IMR-90 (cell line): ENCODE measurements around the gene GJC2. TPM values are rescaled to one million over a fixed set of nuclear protein-coding genes. Genes with fewer than 3 reads are reported as not detected.

Source experiments
- ATAC-seq: fragments of 200-7000 bp; cut with Tn5 transposase; 2 replicates; pipeline ENCODE4 v1.9.1; 2020; ENCODE audit warnings: low read depth, mild to moderate bottlenecking, moderate library complexity
- BruUV-seq: library from RNA; stranded (reverse); fragments of 400-500 nt; replicated peaks from 2 replicates; lab custom pipeline; 2021; lab: Mats Ljungman, UMichigan
- CTCF ChIA-PET: fragments of 300-600 bp; formaldehyde crosslinking; extraction: SDS; loops from one replicate; lab custom pipeline; 2021; ENCODE audit warnings: antibody characterized with exemption; lab: Yijun Ruan, JAX
- POLR2A ChIA-PET: fragments of 300-600 bp; sonication (Branson Sonifier 250); formaldehyde crosslinking; loops from one replicate; lab custom pipeline; 2022; ENCODE audit warnings: antibody characterized with exemption; ENCODE audit not compliant: unreplicated experiment; lab: Charles Lee
- DNase-seq: peaks from one replicate; pipeline ENCODE4 v3.0.0; 2013
- H2AFZ ChIP-seq: replicated peaks from 2 replicates; pipeline ENCODE3; 2013; ENCODE audit warnings: low read length, mild to moderate bottlenecking; ENCODE audit not compliant: poor library complexity
- H2AK5ac ChIP-seq: 2 replicates; pipeline ENCODE4 v1.6.1; 2013; ENCODE audit warnings: low read depth, low read length, inconsistent platforms
- H2AK9ac ChIP-seq: replicated peaks from 2 replicates; pipeline ENCODE3; 2013; ENCODE audit warnings: mild to moderate bottlenecking, low read depth, low read length, moderate library complexity; ENCODE audit not compliant: poor library complexity
- H2BK120ac ChIP-seq: 2 replicates; pipeline ENCODE4 v1.6.1; 2013; ENCODE audit warnings: low read depth, low read length, inconsistent platforms
- H2BK15ac ChIP-seq: 3 replicates; pipeline ENCODE4 v1.6.1; 2013; ENCODE audit warnings: low read depth, low read length, inconsistent platforms
- H2BK20ac ChIP-seq: 2 replicates; pipeline ENCODE4 v1.6.1; 2013; ENCODE audit warnings: low read depth, mild to moderate bottlenecking, inconsistent platforms, low read length, moderate library complexity
- H2BK5ac ChIP-seq: 2 replicates; pipeline ENCODE4 v1.6.1; 2013; ENCODE audit warnings: mild to moderate bottlenecking, low read depth, low read length, inconsistent platforms; ENCODE audit not compliant: poor library complexity, severe bottlenecking
- H3K14ac ChIP-seq: replicated peaks from 2 replicates; pipeline ENCODE4 v1.6.1; 2013; ENCODE audit warnings: low read depth, low read length, inconsistent platforms
- H3K18ac ChIP-seq: 2 replicates; pipeline ENCODE4 v1.6.1; 2013; ENCODE audit warnings: low read depth, low read length, control low read depth
- H3K23ac ChIP-seq: 2 replicates; pipeline ENCODE4 v1.6.1; 2013; ENCODE audit warnings: low read depth, low read length, inconsistent platforms
- H3K27ac ChIP-seq: 2 replicates; pipeline ENCODE4 v1.5.1; 2013; ENCODE audit warnings: mild to moderate bottlenecking, control low read depth, low read length; ENCODE audit not compliant: insufficient read depth
- H3K27me3 ChIP-seq: 2 replicates; pipeline ENCODE4 v1.6.1; 2013; ENCODE audit warnings: low read length; ENCODE audit not compliant: control insufficient read depth, insufficient read depth
- H3K36me3 ChIP-seq: 2 replicates; pipeline ENCODE4 v1.6.1; 2013; ENCODE audit warnings: low read length, mixed read lengths; ENCODE audit not compliant: control insufficient read depth, insufficient read depth
- H3K4ac ChIP-seq: 2 replicates; pipeline ENCODE4 v1.6.1; 2013; ENCODE audit warnings: low read depth, low read length, inconsistent platforms
- H3K4me1 ChIP-seq: 2 replicates; pipeline ENCODE4 v1.6.1; 2013; ENCODE audit warnings: low read length, mixed read lengths; ENCODE audit not compliant: control insufficient read depth, insufficient read depth
- H3K4me2 ChIP-seq: 2 replicates; pipeline ENCODE4 v1.6.1; 2013; ENCODE audit warnings: low read depth, mild to moderate bottlenecking, control low read depth, low read length, moderate library complexity
- H3K4me3 ChIP-seq: 2 replicates; pipeline ENCODE4 v1.5.1; 2013; ENCODE audit warnings: low read depth, mild to moderate bottlenecking, control low read depth, low read length, moderate library complexity; ENCODE audit not compliant: insufficient read depth
- H3K56ac ChIP-seq: 2 replicates; pipeline ENCODE4 v1.6.1; 2013; ENCODE audit warnings: low read length, inconsistent platforms; ENCODE audit not compliant: insufficient read depth; ENCODE audit errors: extremely low read depth
- H3K79me1 ChIP-seq, 2 experiments: 2 replicates each; pipeline ENCODE4 v1.6.1; 2013; ENCODE audit warnings: low read length in 2 of 2, inconsistent platforms in 1 of 2, low read depth in 1 of 2
- H3K9ac ChIP-seq: 2 replicates; pipeline ENCODE4 v1.6.1; 2013; ENCODE audit warnings: low read depth, low read length, control low read depth
- H3K9me1 ChIP-seq: 2 replicates; pipeline ENCODE4 v1.6.1; 2013; ENCODE audit warnings: low read length, inconsistent platforms; ENCODE audit not compliant: insufficient read depth
- H3K9me3 ChIP-seq: 2 replicates; pipeline ENCODE4 v1.6.1; 2013; ENCODE audit warnings: low read length; ENCODE audit not compliant: control insufficient read depth, insufficient read depth
- H4K20me1 ChIP-seq: 2 replicates; pipeline ENCODE4 v1.6.1; 2013; ENCODE audit warnings: low read length, inconsistent platforms; ENCODE audit not compliant: insufficient read depth
- H4K5ac ChIP-seq: 2 replicates; pipeline ENCODE4 v1.6.1; 2013; ENCODE audit warnings: mild to moderate bottlenecking, low read depth, low read length, control low read depth
- H4K8ac ChIP-seq, 2 experiments: 2 replicates each; pipeline ENCODE4 v1.6.1; 2013; ENCODE audit warnings: low read depth in 2 of 2, low read length in 2 of 2, control low read depth in 1 of 2, inconsistent platforms in 1 of 2
- H4K91ac ChIP-seq: 2 replicates; pipeline ENCODE4 v1.6.1; 2013; ENCODE audit warnings: low read depth, low read length, inconsistent platforms; ENCODE audit not compliant: insufficient read depth
- BHLHE40 ChIP-seq: fragments of 150-350 bp; IDR thresholded peaks from 2 replicates; pipeline ENCODE4 v1.6.1; 2016; ENCODE audit warnings: mild to moderate bottlenecking, low read depth, low read length
- CEBPB ChIP-seq: IDR thresholded peaks from 2 replicates; pipeline ENCODE4 v1.6.1; 2012; ENCODE audit warnings: low read depth, low read length, improper control_type of control experiment
- CHD1 ChIP-seq: IDR thresholded peaks from 2 replicates; pipeline ENCODE4 v1.6.1; 2012; ENCODE audit warnings: low read depth, low read length, improper control_type of control experiment
- FOS ChIP-seq: fragments of 150-350 bp; IDR thresholded peaks from 2 replicates; pipeline ENCODE4 v1.6.1; 2016; ENCODE audit warnings: low read depth, low read length
- MAFK ChIP-seq: IDR thresholded peaks from 2 replicates; pipeline ENCODE4 v1.6.1; 2012; ENCODE audit warnings: low read depth, low read length, improper control_type of control experiment
- MAZ ChIP-seq: IDR thresholded peaks from 2 replicates; pipeline ENCODE4 v1.6.1; 2012; ENCODE audit warnings: low read depth, mild to moderate bottlenecking, low read length, improper control_type of control experiment, moderate library complexity, borderline replicate concordance
- MXI1 ChIP-seq: IDR thresholded peaks from 2 replicates; pipeline ENCODE4 v1.6.1; 2012; ENCODE audit warnings: low read depth, mild to moderate bottlenecking, low read length, moderate library complexity, borderline replicate concordance
- POLR2A ChIP-seq: IDR thresholded peaks from 2 replicates; pipeline ENCODE4 v1.6.1; 2012; ENCODE audit warnings: mild to moderate bottlenecking, low read depth, low read length
- RAD21 ChIP-seq: IDR thresholded peaks from 2 replicates; pipeline ENCODE4 v1.6.1; 2012; ENCODE audit warnings: low read length, improper control_type of control experiment
- RCOR1 ChIP-seq: IDR thresholded peaks from 2 replicates; pipeline ENCODE4 v1.6.1; 2012; ENCODE audit warnings: mild to moderate bottlenecking, low read length, improper control_type of control experiment; ENCODE audit not compliant: insufficient replicate concordance
- RFX5 ChIP-seq: IDR thresholded peaks from 2 replicates; pipeline ENCODE4 v1.8.0; 2012; ENCODE audit warnings: low read depth, mild to moderate bottlenecking, low read length, moderate library complexity
- WGBS, 2 experiments: methylation state at CpG; one replicate each; pipeline versions ENCODE4 v1.1.5 to v1.1.7; 2013; ENCODE audit warnings: missing lambda C conversion rate in 2 of 2; ENCODE audit not compliant: insufficient read length in 1 of 2; ENCODE audit errors: extremely low coverage in 2 of 2; 5-methylcytosine and 5-hydroxymethylcytosine counted together
- dilution Hi-C: fragments of 300-500 bp; cut with HindIII; formaldehyde crosslinking; loops from one replicate; pipeline ENCODE4 v1.14.3; 2018; ENCODE audit warnings: low sequenced_read_pairs; ENCODE audit not compliant: unreplicated experiment
- in situ Hi-C: fragments of 300-500 bp; cut with MboI; formaldehyde crosslinking; loops from 3 replicates; pipeline ENCODE4 v1.14.3; 2019; ENCODE audit warnings: low sequenced_read_pairs, inconsistent platforms, mixed read lengths
- intact Hi-C: fragments of 100-400 bp; cut with micrococcal nuclease; formaldehyde crosslinking; loops from 2 replicates; pipeline ENCODE4 v1.10.0; 2022
- polyA plus RNA-seq, 3 experiments: library from polyadenylated mRNA; depleted of rRNA; stranded (reverse); fragments of >200 nt; gene quantifications; 2 replicates each; pipeline ENCODE4 v1.2.3, GENCODE V29; 2012; ENCODE audit warnings: low replicate concordance in 1 of 3
- total RNA-seq: library from RNA; depleted of rRNA; stranded (reverse); fragments of >200 nt; gene quantifications from 2 replicates; pipeline ENCODE4 v1.2.3, GENCODE V29; 2012
- TF ChIP-seq, protein P1 (sequence below): fragments of 150-350 bp; IDR thresholded peaks from 2 replicates; pipeline ENCODE4 v1.6.1; 2016; ENCODE audit warnings: low read depth, mild to moderate bottlenecking, low read length, moderate library complexity, borderline replicate concordance
- TF ChIP-seq, protein P2 (sequence below): fragments of 150-350 bp; IDR thresholded peaks from 2 replicates; pipeline ENCODE4 v1.6.1; 2017; ENCODE audit warnings: mild to moderate bottlenecking, antibody characterized with exemption, low read length, low read depth
- TF ChIP-seq, protein P3 (sequence below): conservative IDR thresholded peaks from 2 replicates; pipeline ENCODE4 v1.5.1; 2012; ENCODE audit warnings: mild to moderate bottlenecking, low read depth, low read length, improper control_type of control experiment

GJC2 gene
- total and polyA plus RNA-seq, 2 of the 4 experiments (the other 2 are of a cell fraction), result 1.1 to 1.7 TPM

DNA sequence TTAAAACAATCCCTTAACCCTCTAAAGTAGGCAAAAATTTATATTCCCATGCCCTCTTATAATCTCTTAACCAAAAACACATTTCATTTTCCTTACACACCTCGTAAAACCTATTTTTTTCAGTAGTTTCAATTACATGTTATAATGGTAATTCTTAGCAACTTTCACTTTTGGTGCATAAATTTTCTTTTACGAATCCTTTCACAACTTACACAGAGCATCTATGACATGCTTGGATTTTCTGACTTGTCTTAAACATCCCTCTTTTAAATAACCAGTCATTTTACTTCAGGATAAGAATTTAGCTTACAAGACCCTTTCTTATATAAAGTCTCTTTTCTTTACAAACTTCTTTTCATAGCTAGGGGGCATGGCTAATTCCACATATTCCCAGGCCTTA, 31.7 kb upstream of the GJC2 start:
- H2BK15ac ChIP-seq, result no peak overlapping the region
- no TSS peak for BruUV-seq
- H2AK9ac ChIP-seq, result no peak overlapping the region
- ChIA-PET CTCF (no interaction called here), POLR2A (no interaction called here)
- no peak for DNase-seq
- WGBS, 2 experiments, result 93% methylated on average over 1 of the region's 2 CpGs; no CpG with 5 or more reads in 1 of the 2 experiments
- H2BK20ac ChIP-seq, result no peak overlapping the region
- H2BK5ac ChIP-seq, result no peak overlapping the region
- H2AK5ac ChIP-seq, result no peak overlapping the region
- H3K14ac ChIP-seq, result no peak overlapping the region
- in situ Hi-C loops, result no loop called here
- H4K8ac ChIP-seq, result no peak overlapping the region
- H3K36me3 ChIP-seq, result no peaks in the 10 kb centered on the region
- H4K20me1 ChIP-seq, result no peaks in the 10 kb centered on the region
- TF ChIP-seq CEBPB (no peak), MAZ (no peak), RFX5 (no peak), RAD21 (no peak), MXI1 (no peak), BHLHE40 (no peak), FOS (no peak), RCOR1 (no peak), CHD1 (no peak), POLR2A (no peak), MAFK (no peak)
- TF ChIP-seq, protein P1, sequence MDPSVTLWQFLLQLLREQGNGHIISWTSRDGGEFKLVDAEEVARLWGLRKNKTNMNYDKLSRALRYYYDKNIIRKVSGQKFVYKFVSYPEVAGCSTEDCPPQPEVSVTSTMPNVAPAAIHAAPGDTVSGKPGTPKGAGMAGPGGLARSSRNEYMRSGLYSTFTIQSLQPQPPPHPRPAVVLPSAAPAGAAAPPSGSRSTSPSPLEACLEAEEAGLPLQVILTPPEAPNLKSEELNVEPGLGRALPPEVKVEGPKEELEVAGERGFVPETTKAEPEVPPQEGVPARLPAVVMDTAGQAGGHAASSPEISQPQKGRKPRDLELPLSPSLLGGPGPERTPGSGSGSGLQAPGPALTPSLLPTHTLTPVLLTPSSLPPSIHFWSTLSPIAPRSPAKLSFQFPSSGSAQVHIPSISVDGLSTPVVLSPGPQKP, result no peak
- TF ChIP-seq, protein P2, sequence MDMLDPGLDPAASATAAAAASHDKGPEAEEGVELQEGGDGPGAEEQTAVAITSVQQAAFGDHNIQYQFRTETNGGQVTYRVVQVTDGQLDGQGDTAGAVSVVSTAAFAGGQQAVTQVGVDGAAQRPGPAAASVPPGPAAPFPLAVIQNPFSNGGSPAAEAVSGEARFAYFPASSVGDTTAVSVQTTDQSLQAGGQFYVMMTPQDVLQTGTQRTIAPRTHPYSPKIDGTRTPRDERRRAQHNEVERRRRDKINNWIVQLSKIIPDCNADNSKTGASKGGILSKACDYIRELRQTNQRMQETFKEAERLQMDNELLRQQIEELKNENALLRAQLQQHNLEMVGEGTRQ, result no peak
- TF ChIP-seq, protein P3, sequence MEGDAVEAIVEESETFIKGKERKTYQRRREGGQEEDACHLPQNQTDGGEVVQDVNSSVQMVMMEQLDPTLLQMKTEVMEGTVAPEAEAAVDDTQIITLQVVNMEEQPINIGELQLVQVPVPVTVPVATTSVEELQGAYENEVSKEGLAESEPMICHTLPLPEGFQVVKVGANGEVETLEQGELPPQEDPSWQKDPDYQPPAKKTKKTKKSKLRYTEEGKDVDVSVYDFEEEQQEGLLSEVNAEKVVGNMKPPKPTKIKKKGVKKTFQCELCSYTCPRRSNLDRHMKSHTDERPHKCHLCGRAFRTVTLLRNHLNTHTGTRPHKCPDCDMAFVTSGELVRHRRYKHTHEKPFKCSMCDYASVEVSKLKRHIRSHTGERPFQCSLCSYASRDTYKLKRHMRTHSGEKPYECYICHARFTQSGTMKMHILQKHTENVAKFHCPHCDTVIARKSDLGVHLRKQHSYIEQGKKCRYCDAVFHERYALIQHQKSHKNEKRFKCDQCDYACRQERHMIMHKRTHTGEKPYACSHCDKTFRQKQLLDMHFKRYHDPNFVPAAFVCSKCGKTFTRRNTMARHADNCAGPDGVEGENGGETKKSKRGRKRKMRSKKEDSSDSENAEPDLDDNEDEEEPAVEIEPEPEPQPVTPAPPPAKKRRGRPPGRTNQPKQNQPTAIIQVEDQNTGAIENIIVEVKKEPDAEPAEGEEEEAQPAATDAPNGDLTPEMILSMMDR, result no peak
- H3K56ac ChIP-seq, result no peak overlapping the region
- no peak overlapping the region for H3K23ac ChIP-seq
- H3K4me3 ChIP-seq, result no peak overlapping the region
- H3K4me1 ChIP-seq, result peaks cover 2% of the 10 kb centered on the region; the same call in 1 of the 2 replicates
- H4K91ac ChIP-seq, result no peak overlapping the region
- no peaks in the 10 kb centered on the region for H3K79me1 ChIP-seq
- dilution Hi-C loops, result no loop called here
- H3K18ac ChIP-seq, result no peak overlapping the region
- no peaks in the 10 kb centered on the region for H3K9me1 ChIP-seq
- peaks cover 8% of the 10 kb centered on the region for H3K27me3 ChIP-seq
- H3K9ac ChIP-seq, result no peak overlapping the region
- no peak overlapping the region for H3K27ac ChIP-seq
- no peak overlapping the region for H4K5ac ChIP-seq
- no peak for ATAC-seq
- no peak overlapping the region for H3K4ac ChIP-seq
- no peak overlapping the region for H3K4me2 ChIP-seq
- no peak overlapping the region for H2AFZ ChIP-seq
- no peak overlapping the region for H2BK120ac ChIP-seq
- no peaks in the 10 kb centered on the region for H3K9me3 ChIP-seq
- intact Hi-C loops, result no loop called here
